Thymus (tissue), 11 donors: ENCODE data around the gene SLC5A5. TPM values are rescaled to one million over a fixed set of nuclear protein-coding genes. Genes with fewer than 3 reads are reported as not detected.

ENCODE experiments used
- DNase-seq, 9 donors: peaks; one replicate each; pipeline ENCODE4 v3.0.0-alpha.2; 2013; ENCODE audit warnings: low spot score in 9 of 9, low read depth in 6 of 9, missing footprints in 1 of 9
- H3K27ac ChIP-seq, 2 donors: one replicate each; pipeline ENCODE4 v1.5.1; 2013; ENCODE audit warnings: control low read depth in 1 of 2, low read depth in 1 of 2, low read length in 1 of 2, mild to moderate bottlenecking in 1 of 2, moderate library complexity in 1 of 2
- H3K27me3 ChIP-seq, 2 donors: one replicate each; pipeline ENCODE4 v1.5.1; 2013; ENCODE audit warnings: low read length in 1 of 2; ENCODE audit not compliant: control insufficient read depth in 2 of 2, insufficient read depth in 1 of 2
- H3K36me3 ChIP-seq, 2 donors: one replicate each; pipeline ENCODE4 v1.5.1; 2013; ENCODE audit warnings: low read length in 1 of 2, mild to moderate bottlenecking in 1 of 2, moderate library complexity in 1 of 2; ENCODE audit not compliant: control insufficient read depth in 2 of 2, insufficient read depth in 2 of 2
- H3K4me1 ChIP-seq, 2 donors: one replicate each; pipeline ENCODE4 v1.5.1; 2013; ENCODE audit warnings: low read length in 2 of 2; ENCODE audit not compliant: control insufficient read depth in 2 of 2, insufficient read depth in 2 of 2
- H3K4me3 ChIP-seq, 2 donors: one replicate each; pipeline ENCODE4 v1.5.1; 2013; ENCODE audit warnings: low read length in 2 of 2, control low read depth in 1 of 2, mild to moderate bottlenecking in 1 of 2
- H3K9me3 ChIP-seq, 2 donors: one replicate each; pipeline ENCODE4 v1.5.1; 2013; ENCODE audit warnings: low read length in 1 of 2, mild to moderate bottlenecking in 1 of 2; ENCODE audit not compliant: control insufficient read depth in 2 of 2, insufficient read depth in 1 of 2
- WGBS: extraction: QIAGEN DNeasy Blood & Tissue Kit; methylation state at CpG from one replicate; pipeline ENCODE4 v1.1.7; 2013; 5-methylcytosine and 5-hydroxymethylcytosine counted together
- polyA plus RNA-seq: library from polyadenylated mRNA; stranded (reverse); fragments of 200-250 nt; gene quantifications from one replicate; pipeline ENCODE4 v1.2.3, GENCODE V29; 2013
- total RNA-seq: library from RNA; stranded (reverse); fragments of 120-200 nt; gene quantifications from one replicate; pipeline ENCODE4 v1.2.4, GENCODE V29; 2013
- donor health status: healthy.

Gene SLC5A5
- total and polyA plus RNA-seq, 2 donors: 0.09 to 0.25 TPM

GRCh38 chr19:17926044-17926443 is 54.3 kb downstream of the SLC5A5 start:
- H3K27ac ChIP-seq: no peak overlapping the region
- DNase-seq: no peak
- no peak overlapping the region for H3K4me3 ChIP-seq
- no peaks in the 10 kb centered on the region for H3K4me1 ChIP-seq
- no peaks in the 10 kb centered on the region for H3K9me3 ChIP-seq
- no peaks in the 10 kb centered on the region for H3K36me3 ChIP-seq
- WGBS: 86% methylated on average over 4 of the region's 4 CpGs
- no peaks in the 10 kb centered on the region for H3K27me3 ChIP-seq

DNA sequence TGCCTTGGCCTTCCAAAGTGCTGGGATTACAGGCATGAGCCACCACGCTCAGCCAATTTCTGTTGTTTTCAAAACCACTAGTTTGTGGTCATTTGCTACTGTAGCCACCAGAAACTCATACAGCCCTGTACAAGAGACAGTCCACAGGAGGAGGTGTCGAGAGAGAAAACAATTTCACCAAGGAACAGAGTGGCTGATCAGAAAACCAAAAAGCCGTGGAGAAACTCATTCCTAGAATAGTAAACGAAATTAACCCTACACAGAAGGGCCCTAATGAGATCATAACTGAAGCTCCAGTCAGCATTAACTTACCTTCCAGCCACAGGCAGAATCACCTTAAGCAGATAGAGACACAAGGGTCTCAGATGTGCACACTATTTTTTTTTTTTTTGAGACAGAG is 57.3 kb downstream of the SLC5A5 start:
- no peak for DNase-seq
- Histone ChIP-seq H3K4me3 (no peak overlapping the region), H3K4me1 (peaks cover 6 to 18% of the 10 kb centered on the region in 2 donors), H3K27ac (no peak overlapping the region), H3K27me3 (peaks cover 5 to 11% of the 10 kb centered on the region in 2 donors), H3K36me3 (no peaks in the 10 kb centered on the region), H3K9me3 (no peaks in the 10 kb centered on the region)
- WGBS: 87% methylated on average over 4 of the region's 4 CpGs

DNA sequence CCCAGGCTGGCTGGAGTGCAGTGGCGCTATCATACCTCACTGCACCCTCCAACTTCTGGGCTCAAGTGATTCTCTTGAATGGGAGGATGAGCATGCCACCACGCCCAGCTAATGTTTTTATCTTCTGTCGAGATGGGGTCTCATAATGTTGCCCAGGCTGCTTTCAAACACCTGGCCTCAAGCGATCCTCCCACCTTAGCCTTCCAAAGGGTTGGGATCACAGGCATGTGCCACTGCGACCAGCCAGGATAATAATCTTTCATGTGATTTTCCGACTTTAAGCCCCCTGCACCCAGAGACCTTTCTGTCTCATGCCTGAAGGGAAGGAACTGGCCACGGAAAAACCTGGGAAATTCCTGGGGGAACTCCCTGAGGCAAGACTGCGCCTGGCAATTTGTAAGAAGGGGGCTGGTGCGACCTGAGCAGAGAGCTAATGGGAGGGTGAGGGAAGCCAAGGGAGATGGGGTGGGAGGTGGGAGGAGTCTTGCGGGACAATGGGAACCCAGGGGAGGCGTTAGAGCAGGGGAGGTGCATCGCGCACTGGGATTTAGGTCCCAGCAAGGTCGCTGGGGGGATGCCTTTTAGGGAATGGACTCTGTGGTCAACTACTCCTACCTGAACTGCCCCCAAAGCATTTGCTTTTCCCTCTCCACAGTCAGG is 59.9 kb downstream of the SLC5A5 start:
- Histone ChIP-seq H3K9me3 (no peaks in the 10 kb centered on the region), H3K4me1 (peaks cover 6 to 18% of the 10 kb centered on the region in 2 donors), H3K27me3 (peaks cover 5 to 11% of the 10 kb centered on the region in 2 donors), H3K4me3 (peak overlapping the region; percentile 61 to 91), H3K27ac (peak overlapping the region; percentile 42 to 82), H3K36me3 (no peaks in the 10 kb centered on the region)
- WGBS: 50% methylated on average over 14 of the region's 14 CpGs
- peak in 1 of 9 donors; percentile 28 for DNase-seq

DNA sequence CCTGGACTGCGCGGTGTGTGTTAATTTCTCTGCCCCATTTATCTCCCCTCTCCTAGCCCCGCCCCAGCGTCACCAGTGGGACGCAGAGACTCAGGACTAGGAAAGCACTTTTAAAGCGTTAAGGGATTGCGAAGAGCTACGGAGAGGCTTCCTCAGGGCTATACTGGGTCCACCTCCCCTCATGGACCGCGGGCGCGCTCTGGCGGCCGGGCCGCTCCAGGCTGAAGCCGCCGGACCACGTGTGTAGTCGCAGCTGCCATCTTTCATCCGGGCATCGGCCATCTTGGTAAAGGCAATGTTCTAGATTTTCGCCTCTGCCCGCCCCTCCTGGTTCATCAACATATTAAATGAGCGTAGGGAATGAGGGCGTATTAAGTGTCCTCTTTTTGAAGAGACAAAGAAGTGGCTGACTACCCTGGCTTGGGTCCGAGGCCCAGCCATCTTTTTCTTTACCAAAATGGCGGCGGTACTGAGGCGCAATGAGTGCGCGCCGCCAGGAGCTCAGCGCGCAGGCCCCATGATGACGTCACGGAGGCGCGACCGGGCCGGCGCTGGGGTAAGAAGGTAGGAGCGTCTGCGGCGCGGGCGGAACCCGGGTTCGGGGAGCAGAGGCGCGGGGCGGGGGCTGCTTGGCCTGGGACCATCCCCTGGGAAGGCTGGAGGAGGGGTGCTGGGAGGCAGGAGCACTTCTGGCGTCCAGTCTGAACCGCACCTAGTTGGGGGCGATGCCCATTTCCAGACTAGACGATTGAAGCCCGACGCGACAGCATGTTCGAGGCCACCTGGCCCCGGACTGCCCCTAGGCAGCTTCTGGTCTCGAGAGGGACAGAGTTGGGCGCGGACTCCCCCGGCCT is 61.0 kb downstream of the SLC5A5 start, which contains the start of gene CCDC124:
Gene CCDC124, plus strand, starts transcription at position 531 of the 854 bp plus-strand sequence. CDS start 3,406 bp downstream, outside the sequence.
- Histone ChIP-seq H3K27ac (peak within 1 kb of the TSS; percentile 82 to 96), H3K36me3 (no peaks in the 10 kb centered on the region), H3K4me3 (peak within 1 kb of the TSS; percentile 61 to 91), H3K27me3 (peaks cover 5 to 11% of the 10 kb centered on the region in 2 donors), H3K4me1 (peaks cover 6 to 18% of the 10 kb centered on the region in 2 donors), H3K9me3 (no peaks in the 10 kb centered on the region)
- under 1% methylated on average over 64 of the region's 64 CpGs for WGBS
- peak; percentile 85 to 97 (median 90) for DNase-seq

- H3K27ac ChIP-seq: no peak overlapping the region
- no peak for DNase-seq
- no peaks in the 10 kb centered on the region for H3K9me3 ChIP-seq
- peaks cover 6 to 18% of the 10 kb centered on the region in 2 donors for H3K4me1 ChIP-seq
- H3K27me3 ChIP-seq: peaks cover 5 to 11% of the 10 kb centered on the region in 2 donors
- H3K36me3 ChIP-seq: peaks cover 0 to 1% of the 10 kb centered on the region in 2 donors
- peak overlapping the region; percentile 61 to 91 for H3K4me3 ChIP-seq
- 38% methylated on average over 19 of the region's 19 CpGs for WGBS
Measured at GRCh38 chr19:17933414-17934129, 61.8 kb downstream of the SLC5A5 start.

GRCh38 chr19:17936379-17936778 is 64.6 kb downstream of the SLC5A5 start:
- no peak overlapping the region for H3K4me3 ChIP-seq
- no peaks in the 10 kb centered on the region for H3K9me3 ChIP-seq
- peaks cover 6 to 18% of the 10 kb centered on the region in 2 donors for H3K4me1 ChIP-seq
- WGBS: 96% methylated on average over 21 of the region's 21 CpGs
- H3K27ac ChIP-seq: no peak overlapping the region
- H3K27me3 ChIP-seq: peaks cover 5 to 10% of the 10 kb centered on the region in 2 donors
- peaks cover 0 to 9% of the 10 kb centered on the region in 2 donors for H3K36me3 ChIP-seq
- DNase-seq: no peak

DNA sequence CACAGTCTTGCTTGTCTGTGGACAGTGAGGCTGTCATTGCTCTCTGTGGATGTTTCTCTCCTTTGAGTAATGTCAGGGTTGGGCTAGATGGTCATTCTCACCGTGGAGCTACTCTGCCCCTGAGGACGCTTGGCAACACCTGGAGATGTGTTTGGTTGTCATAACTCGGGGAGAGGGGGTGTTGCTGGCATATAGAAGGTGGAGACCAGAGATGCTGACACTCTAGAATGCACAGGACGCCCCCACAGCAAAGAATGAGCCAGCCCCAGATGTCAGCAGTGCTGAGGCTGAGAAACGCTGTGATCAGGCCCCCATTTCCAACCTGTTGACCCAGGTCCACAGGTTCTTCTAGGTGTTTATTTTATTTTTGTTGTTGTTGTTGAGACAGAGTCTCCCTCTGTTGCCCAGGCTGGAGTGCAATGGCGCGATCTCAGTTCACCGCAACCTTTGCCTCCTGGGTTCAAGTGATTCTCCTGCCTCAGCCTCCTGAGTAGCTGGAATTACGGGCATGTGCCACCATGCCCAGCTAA is 65.7 kb downstream of the SLC5A5 start:
- Histone ChIP-seq H3K27me3 (no peaks in the 10 kb centered on the region), H3K4me3 (no peak overlapping the region), H3K4me1 (peaks cover 6 to 8% of the 10 kb centered on the region in 2 donors), H3K27ac (no peak overlapping the region), H3K9me3 (no peaks in the 10 kb centered on the region), H3K36me3 (peaks cover 8 to 14% of the 10 kb centered on the region in 2 donors)
- WGBS: 93% methylated on average over 9 of the region's 9 CpGs
- no peak for DNase-seq

DNA sequence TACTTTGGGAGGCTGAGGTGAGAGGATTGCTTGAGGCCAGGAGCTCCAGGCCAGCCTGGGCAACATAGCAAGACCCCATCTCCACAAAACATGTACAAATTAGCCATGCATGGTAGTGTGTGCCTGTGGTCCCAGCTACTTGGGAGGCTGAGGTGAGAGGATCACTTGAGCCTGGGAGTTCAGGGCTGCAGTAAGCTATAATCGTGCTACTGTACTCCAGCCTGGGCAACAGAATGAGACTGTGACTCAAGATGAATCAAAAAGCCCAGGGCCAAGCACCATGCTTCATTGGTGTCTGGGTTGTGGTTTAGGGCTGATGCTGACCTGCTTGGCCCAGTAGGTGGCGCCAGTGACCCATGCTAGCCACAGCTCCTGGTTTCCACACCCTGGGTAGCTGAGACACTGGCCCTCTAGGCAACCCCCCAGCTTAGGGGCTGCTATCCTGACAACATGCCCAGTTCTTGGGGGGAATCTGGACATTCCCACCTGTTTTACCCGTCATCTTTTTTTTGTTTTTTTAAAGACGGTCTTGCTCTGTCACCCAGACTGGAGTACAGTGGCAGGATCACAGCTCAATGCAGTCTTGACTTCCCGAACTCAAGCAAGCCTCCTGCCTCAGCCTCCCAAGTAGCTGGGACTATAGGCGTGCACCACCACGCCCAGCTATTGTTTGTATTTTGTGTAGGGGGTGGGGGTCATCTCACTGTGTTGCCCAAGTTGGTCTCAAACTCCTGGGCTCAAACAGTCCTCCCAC is 66.5 kb downstream of the SLC5A5 start:
- Histone ChIP-seq H3K36me3 (peaks cover 15% of the 10 kb centered on the region in 2 donors), H3K4me1 (peaks cover 4 to 8% of the 10 kb centered on the region in 2 donors), H3K27me3 (no peaks in the 10 kb centered on the region), H3K9me3 (no peaks in the 10 kb centered on the region), H3K4me3 (no peak overlapping the region), H3K27ac (no peak overlapping the region)
- WGBS: 65% methylated on average over 7 of the region's 7 CpGs
- DNase-seq: peak in 8 of 9 donors; percentile 55 to 81 (median 68)
